Ureter (tissue), 1 donor: ENCODE data around the gene P4HB. TPM values are rescaled to one million over a fixed set of nuclear protein-coding genes. Genes with fewer than 3 reads are reported as not detected.
A peak's percentile ranks its signal among the peaks of the same experiment; 100 is the strongest.

ENCODE experiments used
- DNase-seq: peaks from one replicate; pipeline ENCODE4 v3.0.0-alpha.2; 2020; ENCODE audit warnings: low spot score
- total RNA-seq: library from RNA; stranded (reverse); gene quantifications from one replicate; pipeline ENCODE4 v1.2.4, GENCODE V29; 2023
- donor health status: DM: yes; HTN: yes; CAD: no.

The P4HB gene
- total RNA-seq, 1 donor from 2014 or later = 665 TPM

DNA sequence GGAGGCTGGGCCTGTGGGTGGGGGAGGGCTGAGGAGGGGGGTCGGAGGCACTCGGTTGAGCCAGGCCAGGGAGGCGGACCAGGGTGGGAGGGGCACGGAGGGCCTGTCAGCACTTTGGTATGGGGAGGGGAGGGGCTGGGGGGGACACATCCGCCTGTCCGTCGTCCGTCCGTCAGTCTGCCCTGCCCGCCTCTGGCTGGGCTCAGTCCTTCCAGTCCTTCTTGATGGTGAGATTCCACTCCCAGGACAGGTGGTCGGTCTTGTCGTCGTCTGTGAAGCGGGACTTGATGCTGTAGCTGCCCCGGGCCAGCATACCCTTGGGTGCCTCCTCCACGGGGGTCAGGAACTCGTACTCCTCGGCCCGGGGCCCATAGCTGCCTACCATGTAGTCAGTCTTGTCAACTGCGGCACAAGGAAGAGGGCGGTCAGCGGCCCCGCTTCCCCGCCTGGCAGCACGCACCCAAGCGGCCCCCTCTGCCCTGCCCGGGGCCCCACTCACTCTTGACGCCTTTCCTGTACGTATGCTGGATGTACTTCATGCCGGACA lies 8.4 kb upstream of the P4HB start:
- no peak for DNase-seq

DNA sequence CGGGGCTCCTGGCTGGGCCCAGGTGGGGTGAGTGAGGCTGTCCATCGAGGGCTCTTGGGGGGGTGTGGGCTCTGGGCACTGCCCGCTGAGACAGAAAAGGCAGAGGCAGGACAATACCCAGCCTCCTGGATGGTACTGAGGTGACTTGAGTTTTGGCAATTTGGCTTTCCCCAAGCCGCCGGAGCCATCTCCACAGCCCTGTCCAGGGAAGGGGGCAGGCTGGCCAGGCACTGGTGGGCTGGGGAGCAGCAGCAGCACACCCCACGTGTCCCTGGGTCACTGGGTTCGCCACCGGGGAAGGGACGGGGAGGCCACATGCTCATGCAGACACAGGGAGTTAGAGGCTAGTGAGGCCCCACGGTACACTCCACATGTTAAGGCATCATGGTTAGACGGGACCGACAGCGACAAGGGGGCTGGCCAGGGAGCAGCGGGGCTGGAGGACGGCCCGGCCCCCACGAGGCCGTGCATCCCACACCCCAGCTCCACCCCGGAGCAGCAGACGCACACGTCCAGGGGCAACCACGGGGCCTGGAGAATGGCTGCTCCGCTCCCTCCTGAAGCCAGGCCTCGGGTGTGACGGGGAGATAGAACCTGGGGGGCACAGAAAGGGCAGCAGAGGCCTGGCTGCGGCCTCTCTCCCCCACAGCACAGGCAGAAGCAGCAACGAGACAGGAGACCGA lies 7.8 kb upstream of the P4HB start:
- DNase-seq = no peak

DNA sequence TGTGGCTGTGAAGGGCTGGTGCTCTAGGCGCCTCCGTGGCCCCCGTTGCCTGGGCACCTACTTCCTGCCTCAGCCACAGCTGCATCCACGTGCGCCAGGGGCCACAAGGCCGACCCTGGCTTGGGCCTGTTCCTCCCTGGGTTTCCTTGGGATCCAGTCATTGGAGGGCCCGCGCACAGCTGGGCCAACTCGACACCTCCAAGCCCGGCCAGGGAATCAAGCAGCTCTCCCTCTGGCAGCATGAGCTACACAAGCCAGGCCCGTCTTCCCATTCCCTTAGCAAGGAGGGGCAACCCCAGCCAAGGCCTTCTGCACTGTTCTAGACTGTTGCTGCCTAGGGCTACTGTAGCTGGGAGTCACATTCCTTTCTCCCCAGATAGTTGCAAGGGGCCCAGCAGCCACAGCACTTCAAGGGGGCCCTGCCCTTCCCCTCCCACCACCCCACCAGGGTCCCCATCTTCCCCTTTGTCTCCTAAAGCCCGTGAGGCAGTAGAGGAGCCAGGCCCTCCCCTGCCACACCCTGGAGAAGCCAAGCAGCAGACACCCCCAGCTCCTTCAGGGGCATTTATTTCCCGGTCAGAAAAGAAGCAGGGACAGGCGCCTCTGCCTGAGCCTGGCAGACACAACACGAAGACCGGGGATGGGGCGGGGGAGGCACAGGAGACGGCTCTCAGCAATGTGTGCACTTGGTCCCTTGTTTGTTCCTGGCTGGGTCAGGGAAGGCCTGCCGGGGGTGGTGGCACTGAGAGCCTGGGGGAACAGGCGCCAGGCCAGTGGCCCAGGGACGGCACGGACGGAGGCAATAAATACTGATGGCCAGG lies 7.0 kb upstream of the P4HB start:
- no peak for DNase-seq

DNA sequence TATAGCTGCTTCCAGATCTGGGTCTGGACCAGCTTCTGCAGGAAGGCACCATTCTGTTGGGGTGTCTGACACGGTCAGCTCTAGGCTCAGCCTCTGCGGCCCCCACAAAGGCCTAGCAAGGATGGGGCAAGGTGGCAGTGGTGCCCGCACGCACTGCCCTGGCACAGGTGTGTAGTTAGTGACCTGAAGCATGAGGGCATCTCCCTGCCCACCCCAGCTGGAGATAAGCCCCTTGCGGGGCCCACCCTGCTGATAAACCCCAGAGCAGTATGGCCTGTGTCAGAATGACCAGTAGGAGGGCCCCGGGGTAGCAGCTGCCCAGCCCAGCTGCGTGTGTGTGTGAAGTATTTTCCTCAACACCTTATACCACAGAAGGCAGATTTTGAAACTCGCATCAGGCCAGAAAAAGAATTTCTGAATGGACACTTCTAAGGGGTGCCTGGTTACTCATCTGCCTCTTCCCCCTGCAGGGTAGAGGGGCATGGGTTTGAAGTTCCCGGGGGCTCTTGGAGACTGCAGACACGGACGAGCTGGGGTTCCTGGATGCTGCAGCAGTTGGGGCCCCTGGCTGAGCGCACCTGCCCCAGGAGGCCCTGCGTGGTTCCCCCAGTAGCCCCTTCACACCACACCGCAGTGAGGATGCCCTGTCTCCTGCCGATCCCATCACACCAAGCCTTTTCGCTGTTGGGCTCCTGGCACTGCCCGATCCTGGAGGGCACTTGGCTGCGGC lies 6.3 kb upstream of the P4HB start:
- no peak for DNase-seq

DNA sequence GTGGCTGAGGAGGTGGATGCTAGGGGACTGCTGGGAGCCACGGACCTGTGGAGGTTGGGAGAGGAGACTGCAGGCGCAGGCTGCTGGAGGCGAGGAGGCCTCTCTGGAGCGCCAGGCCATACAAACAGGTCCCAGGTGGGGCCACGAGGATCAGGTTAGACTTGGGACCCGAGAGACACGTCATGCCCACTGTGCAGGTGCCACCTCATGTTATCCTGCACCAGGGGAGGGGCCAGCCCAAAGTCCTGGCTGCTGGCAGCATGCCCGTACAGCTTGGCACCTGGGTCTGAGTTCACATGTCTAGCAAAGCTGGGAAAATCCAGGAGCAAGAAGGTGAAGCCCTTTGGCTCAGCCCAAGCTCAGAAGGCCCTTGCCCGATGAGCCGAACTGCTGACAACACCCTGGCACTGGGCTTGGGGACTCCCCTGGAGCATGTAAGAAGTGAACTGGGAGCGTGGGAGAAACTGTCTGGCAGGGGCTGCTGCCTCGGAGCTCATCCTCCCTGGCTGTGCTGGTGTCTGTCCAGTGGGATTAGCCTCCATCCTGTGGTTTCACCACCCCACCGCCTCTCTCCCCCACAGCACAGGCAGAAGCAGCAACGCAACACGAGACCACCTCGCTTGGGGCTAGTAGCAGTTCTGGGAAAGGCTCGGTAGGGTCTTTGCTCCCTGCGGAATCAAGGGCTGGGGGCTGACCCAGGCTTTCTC lies 5.6 kb upstream of the P4HB start:
- no peak for DNase-seq

DNA sequence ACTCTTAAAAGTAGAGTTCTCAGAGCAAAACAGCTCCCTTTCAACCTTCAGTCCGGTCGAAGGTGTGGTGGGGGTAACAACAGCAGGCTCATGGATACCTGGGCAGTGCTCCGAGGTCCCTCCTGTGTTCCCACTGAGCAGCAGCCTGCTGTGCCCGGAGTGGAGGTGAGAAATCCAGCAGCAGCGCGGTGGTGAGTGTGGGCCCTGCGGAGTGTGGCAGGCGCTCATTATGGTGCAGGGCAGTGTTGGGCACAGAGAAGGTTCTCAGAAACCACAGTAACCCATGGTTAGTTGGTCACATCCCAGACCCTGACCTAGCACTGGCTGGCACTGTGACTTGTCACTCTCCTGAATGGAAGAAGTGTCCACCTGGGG lies 5.0 kb upstream of the P4HB start:
- no peak for DNase-seq

DNA sequence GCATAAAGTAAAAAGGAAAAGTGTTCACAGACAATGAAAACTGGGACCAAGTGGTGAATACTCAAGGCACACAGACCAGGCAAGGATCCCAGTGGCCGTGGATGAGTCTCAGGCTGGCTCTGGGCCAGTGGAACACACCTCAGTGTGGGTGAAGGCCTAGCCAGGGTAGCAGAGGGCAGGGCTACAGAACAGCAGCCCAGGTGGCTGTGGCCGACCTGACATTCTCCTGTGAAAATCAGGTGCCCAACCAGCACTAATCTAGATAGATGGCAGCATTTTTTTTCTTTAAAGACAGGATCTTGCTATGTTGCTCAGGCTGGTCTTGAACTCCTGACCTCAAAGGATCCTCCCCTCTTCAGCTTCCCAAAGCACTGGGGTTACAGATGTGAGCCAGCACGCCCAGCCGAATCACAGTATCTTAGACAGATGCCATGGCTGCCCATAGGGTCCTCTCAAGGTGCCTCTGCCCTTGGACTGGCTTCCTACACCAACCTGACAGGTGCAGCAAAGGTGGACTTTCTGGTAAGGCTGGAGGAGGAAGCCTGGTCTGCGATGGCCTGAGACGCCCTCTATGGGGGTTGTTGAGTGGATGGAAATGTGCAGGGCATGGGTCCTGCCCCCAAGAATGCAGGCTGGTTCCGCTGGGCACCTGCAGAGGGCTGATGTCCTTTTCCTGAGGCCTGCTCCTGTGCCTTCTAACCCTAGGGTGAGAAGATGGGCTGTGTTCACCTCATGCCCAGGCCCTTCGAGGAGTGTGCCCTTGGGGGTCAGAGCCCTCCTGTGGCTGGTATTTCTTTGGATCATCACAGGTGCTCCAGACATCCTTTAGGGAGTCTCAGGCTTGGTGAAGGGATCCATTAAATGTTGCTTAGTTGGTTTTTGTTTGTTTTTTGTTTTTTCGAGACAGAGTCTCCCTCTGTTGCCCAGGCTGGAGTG lies 3.8 kb upstream of the P4HB start:
- no peak for DNase-seq

DNA sequence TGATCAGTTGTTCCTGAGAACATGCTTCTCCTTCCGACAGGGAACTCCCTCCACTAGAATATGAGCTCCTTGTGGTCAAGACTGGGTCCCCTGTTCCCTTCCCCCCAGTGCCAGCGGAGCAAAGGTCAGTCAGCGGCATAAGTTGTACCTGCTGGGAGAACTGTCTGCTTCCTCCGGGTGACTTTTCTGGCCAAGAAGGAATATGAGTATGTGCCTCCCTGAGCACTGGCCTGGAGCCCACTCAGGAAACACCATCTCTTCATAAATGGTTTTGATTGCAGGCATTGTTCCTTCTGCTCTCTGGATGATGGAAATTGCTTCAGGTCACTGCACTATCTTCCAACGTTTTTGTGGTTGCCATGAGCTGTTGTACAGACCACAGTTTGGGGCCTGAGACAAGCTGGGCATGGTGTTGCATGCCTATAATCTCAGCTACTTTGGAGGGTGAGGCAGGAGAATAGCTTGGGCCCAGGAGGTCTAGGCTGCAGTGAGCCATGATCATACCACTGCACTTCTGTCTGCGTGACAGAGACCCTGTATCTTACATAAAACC lies 2.9 kb upstream of the P4HB start:
- no peak for DNase-seq

DNA sequence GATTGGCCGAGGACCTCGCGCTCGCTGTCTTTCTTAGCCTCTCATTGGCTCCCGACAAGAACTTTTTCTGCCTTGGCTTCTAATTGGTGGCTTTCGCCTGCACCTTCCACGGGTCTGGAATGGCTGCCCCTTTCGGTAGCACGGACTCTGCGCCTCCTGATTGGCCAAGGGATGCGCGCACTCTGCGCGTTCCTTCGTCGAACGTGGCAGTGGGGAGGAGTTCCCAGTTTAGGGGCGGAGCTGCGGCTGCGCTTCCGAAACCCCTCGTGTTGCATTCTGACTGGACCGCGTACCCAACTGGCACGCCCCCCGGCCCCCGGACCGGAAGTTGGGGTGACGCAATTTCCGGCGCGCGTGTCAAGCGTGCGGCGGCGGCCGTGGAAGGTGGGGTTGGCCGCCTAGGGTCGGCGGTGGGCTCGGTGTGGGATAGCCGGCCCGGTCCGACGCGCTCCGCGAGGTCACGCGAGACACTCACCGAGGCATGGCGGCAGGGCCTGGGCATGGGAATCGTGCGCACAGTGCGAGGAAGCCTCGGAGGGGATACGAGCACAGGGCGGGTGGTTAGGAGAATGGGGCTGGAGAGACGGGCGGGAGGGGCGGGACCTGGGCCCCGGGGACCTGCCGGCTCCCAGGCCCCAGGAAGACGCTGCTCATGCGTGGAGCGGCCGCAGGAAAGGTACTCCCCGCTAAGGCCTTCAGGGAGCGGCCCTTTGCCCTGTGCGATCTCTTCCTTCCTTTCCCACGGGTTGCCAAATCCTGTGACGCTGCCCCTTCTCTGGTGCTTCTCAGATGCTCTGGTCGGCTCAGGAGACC lies 627 bp upstream of the P4HB start:
- peak; percentile 100 for DNase-seq

DNA sequence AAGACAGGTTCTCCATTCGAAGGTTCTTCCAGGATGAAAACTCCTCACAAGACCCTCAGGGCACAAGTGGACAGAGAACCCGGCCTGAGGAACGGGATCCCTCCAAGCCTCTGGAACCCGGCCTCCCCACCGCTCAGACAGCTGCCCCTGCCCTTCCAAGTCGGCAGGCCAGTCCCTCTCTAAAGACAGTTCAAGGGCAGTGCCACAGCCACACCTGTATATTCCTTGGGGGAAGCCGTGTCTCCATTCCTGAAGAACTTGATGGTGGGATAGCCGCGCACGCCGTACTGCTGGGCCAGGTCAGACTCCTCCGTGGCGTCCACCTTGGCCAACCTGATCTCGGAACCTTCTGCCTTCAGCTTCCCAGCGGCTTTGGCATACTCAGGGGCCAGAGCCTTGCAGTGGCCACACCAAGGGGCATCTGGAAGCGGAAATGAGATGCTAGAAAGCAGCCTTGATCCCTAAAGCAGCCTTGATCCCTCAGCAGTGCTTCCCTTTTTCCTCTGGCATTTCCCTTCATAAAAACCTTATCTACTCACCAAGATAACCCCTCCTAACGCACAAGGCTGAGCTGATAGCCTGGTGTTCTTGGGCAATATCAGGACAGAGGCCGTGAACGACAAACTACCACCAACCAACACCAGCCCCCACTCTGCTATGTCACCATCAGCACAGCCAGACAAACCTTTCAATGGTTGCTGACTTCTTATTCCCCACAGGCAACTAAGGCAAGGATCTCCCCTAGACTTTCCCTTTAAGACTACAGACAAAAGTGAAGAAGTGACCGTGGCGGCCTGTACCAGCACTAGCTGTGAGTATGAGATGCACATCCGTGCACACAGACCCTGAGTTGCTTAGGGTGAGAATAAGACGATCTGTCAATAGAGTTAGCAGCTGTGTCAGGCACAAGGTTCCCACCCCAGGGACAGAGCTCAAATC lies 1.1 kb downstream of the P4HB start:
- DNase-seq = peak; percentile 49

DNA sequence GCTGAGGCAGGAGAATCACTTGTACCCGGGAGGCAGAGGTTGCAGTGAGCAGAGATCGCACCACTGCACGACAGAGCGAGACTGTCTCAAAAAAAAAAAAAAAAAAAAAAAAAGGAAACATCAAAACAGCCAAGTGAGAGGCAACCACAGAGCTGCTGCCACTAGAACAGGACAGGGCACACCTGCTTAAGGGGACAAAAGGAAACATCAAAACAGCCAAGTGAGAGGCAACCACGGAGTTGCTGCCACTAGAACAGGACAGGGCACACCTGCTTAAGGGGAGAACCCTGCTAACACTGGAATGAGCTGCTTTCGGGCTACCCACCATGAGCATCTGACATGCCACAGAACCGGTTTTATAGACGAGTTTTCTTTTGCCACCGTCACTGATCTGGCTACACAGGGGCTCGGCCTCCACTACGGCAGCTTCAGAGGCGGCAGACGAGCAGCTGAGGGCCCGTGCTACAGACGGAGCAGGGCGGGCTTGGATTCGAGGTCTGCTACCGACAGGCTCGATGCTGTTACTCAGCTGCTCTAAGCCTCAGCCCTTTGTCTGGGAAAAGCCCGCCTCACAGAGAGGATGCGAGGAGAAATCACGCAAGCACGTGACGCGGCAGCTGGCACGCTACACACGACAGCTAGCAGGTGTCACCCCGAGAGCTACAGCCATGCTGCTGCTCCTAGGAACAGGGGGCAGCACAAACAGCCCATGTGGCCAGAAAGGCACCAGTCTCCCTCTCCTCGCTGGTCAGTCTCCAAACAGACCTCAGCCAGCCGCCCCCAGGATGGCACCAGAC lies 2.0 kb downstream of the P4HB start:
- no peak for DNase-seq

DNA sequence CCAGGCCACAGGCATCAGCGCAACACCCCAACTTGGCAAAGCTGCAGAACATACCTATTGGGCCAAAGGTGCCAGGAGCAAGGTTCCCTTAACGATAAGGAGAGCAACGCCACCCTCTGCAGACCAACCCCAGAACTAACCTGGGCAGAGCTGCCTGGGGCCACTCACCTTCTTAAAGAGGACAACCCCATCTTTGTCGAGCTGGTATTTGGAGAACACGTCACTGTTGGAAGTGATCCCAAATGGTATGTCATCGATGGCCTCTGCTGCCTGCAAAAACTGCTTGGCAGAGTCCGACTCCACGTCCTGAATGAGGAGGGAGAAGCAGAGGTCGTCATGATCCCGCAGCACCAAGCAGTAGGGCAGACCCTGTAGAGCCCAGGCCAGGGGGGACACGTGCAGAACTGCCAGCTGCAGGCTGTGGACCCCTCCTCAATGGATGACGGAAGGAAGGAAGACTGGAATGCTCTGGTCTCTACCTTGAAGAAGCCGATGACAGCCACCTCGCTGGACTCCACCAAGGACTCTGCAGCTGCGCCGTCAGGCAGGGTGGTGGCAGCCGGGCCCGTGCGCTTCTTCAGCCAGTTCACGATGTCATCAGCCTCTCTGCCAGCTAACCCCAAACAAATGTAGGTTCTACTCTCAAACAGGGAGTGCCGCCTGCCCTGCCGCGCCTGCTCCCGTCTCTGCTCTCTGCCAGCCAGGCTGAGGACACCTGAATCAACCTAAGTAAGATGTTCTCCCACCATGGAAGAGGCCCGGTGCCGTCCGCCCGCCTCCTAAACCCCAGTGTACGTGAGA lies 5.2 kb downstream of the P4HB start:
- DNase-seq = no peak

DNA sequence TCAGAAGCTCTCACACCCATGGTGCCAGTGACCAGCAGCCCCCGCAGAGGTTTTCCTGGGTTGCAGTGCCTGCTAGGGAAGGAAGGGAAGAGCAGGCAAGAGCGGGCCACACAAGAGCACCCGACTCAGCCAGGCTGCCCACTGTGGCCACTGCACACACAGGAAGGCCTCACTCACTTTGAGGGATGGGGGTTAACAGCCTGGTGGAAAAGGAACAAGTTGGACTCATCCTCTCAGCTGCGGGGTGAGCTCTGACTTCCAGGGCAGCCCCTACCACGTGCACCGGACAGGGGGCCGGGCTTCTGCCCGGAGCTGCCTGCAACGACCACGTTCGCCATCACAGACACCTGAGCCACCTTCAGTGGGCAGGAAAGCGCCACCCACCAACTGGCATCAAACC lies 8.1 kb downstream of the P4HB start:
- no peak for DNase-seq

DNA sequence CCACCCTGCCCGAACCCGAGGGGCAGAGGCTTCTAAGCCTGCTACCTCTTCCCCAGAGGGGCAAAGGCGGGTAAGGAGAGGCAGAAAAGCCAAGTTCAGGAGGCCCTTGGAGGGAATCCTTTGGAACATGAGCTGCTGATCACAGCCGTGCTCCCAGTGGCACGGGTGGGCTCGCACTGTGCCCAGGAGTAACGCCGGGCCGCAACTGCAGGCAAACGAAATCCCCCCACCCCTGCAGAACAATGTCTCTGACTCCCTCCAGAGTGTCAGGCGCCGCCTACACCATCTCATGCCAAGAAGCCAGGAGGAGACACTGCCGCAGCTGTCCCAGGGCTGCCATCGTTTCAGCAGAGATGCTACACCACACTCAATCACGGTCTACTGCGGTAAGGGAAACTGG lies 8.9 kb downstream of the P4HB start:
- DNase-seq = no peak

DNA sequence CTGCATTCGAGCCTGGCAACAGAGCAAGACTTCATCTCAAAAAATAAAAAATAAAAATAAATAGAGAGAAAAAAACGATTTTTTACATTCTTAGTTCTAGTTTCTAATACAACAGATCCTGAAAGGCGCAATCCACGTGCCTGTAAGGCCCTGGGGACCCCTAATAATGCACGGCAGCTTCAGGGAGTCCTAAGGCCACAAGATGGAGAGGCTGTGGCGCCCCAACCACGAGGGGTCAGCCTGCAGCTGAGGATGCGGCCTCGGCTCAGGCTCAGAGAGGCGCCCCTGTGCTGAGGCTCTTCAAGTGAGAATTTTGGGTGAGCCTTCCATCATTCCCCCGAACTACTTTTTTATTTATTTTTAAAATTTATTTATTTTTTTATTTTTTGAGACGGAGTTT lies 10.9 kb downstream of the P4HB start:
- DNase-seq = no peak

DNA sequence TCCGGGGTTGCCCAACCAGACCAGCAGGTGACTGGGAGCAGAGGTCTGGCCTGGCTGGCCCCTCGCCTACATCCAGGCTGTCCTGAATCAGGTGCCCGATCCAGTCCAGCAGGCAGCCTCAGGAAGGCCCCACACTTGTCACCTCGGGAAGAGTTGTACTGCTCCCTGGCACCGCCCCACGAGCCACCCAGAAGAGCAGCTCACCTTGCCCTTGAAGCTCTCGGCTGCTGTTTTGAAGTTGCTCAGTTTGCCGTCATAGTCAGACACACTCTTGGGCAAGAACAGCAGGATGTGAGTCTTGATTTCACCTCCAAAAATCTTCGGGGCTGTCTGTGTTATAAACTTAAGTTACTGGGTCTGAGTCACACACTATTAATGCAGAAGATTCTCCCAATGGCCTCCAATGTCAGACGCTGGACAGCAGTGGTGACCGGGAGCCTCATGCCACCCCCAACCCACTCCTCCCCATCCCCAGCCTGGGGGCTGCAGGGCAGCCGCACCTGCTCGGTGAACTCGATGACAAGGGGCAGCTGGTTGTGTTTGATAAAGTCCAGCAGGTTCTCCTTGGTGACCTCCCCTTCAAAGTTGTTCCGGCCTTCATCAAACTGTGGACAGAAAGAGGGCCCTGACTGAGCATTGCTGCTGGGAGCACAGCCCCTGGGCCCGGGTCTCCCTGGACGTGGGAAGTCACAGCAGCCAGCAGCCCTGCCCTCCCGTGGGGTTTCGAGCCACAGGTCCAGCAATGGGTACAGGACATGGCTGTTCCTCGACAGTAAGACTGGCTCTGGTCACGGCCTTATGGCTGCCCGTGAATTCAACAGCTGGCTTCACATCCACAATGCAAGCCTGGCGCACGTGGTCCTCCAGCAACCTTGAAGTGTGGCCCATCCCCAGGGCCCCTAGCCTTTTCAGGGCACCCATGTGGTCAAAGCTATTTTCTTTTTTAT lies 13.3 kb downstream of the P4HB start:
- DNase-seq = no peak
